Activated CD4-positive, alpha-beta T cell treated with anti-CD3 and anti-CD28 coated beads, Interleukin-2, amount 50 U/mL, for 16 hours (primary cell): ENCODE results near the gene FRS3.
A peak's percentile ranks its signal among the peaks of the same experiment; 100 is the strongest.

ENCODE experiments used
- DNase-seq: peaks from one replicate; pipeline ENCODE4 v3.0.0-alpha.2; 2020

The FRS3 gene

DNA sequence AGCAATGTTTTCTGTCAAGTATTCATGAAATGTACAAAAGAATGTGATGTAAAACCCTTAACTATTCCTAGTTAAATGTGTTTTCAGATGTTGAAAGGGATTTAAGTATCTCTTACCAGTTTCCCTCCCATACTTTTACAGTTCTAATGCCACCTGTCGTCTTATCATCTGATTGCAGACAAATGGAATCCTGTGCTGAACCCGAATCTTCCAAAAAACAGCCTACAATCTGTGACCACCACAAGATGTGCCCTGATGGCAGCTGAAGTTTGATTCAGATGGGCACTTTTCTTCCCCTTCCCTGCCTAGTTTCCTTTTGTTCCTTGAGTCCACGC lies 9.7 kb upstream of the FRS3 start:
- DNase-seq: no peak

DNA sequence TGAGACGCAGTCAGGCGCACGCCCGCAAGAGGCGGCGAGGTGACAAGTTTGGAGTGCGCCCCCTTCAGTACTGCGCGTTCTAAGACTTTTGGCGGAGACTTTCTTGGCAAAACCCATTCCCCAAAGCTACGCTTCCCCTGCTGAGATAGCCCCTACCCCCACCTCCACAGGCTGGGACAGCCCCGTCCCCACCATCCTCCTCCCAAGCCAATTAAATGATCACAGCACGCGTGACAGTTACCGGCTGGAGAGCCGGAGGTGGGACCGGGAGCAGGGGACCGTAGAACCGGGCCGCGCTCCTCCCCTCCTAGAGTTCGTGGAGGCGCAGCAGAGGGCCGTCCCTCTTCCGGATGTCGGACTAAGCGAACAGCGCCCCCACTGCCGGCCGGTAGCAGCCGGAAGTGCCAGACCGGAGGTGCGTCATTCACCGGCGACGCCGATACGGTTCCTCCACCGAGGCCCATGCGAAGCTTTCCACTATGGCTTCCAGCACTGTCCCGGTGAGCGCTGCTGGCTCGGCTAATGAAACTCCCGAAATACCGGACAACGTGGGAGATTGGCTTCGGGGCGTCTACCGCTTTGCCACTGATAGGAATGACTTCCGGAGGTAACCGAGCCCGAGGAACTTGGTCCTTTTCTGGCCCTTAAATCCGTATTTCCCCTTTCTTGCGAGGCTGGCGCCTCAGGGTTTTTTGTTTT lies 7.7 kb upstream of the FRS3 start, which contains the start of gene TOMM6:
TOMM6 (plus strand) TSS at position 476 of the 699 bp plus-strand sequence; CDS start at position 480, 4 bp downstream.
- peak; percentile 97 for DNase-seq

DNA sequence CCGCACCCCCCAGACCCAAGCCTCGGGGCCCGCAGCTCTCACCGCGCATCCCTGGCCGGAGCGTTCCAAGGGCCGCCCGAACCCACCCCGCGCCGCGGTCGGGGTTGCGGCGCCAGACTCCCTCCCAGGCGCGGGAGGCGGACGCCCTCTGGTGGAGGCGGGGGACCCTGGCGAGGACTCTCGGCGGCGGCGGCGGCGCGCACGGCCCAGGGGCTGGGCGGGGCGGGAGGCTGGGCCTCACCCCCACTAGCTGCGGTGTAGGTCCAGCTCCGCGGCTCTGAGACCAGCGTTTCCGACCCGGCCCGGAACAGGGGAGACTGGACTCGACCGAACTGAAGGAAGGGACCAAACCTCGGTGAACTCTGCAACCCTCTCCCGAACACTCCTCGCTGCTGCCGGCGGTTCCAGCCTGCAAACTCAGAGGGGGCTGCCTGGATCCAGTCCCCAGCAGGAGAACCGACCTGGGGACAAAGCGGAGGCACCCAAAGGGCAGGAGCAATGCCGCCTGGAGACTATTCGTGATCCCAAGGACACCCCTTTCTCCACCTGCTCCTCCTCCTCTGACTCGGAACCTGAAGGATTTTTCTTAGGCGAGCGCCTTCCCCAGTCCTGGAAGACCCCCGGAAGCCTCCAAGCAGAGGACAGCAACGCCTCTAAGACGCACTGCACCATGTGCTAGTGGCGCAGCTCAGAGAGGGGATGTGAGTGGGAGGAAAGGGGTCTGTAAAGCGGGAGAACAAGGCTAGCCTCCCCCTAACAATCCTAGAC lies 6.9 kb upstream of the FRS3 start:
- peak; percentile 87 for DNase-seq

- DNase-seq: no peak
Measured at GRCh38 chr6:41785689-41786450, 6.2 kb upstream of the FRS3 start.

DNA sequence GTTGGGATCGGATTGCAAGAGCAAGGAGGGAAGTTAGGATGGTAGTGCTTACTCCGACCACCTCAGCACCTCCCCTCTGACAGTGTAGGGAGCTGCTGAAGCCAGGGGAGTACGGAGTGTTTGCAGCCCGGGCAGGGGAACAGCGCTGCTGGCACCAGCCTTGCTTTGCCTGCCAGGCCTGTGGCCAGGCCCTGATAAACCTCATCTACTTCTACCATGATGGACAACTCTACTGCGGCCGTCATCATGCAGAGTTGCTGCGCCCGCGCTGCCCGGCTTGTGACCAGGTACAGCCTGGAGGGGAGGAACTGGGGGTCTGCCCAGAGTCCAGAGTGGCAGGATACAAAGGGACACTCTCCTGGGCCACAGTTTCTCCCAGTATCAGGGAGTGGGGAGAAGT lies 5.6 kb upstream of the FRS3 start:
- DNase-seq: no peak

DNA sequence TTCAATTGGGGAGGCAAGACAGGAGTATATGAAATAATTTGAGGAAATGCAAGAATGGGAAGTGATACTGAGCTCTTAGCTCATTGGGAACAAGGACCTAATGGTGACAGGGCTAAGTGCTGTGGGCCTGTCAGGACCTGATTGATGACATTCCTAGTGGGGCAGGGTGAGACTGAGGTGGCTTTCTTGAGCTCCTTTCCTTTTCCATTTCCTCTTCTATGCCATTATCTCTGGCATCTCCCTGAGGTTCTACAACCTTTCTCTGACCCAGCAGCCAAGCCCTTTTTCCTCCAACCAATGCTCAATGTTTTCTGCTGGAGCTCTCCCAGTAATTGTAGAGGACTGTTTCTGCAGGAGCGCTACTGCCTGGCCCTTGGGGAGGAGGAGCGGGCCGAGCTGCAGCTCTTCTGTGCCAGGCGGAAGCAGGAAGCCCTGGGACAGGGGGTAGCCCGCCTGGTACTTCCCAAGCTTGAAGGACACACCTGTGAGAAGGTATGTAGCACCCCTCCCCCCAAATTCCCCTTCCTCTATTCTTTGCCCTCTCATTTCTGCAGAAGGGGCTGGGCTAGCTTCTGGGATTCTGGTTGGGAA lies 5.0 kb upstream of the FRS3 start:
- no peak for DNase-seq

DNA sequence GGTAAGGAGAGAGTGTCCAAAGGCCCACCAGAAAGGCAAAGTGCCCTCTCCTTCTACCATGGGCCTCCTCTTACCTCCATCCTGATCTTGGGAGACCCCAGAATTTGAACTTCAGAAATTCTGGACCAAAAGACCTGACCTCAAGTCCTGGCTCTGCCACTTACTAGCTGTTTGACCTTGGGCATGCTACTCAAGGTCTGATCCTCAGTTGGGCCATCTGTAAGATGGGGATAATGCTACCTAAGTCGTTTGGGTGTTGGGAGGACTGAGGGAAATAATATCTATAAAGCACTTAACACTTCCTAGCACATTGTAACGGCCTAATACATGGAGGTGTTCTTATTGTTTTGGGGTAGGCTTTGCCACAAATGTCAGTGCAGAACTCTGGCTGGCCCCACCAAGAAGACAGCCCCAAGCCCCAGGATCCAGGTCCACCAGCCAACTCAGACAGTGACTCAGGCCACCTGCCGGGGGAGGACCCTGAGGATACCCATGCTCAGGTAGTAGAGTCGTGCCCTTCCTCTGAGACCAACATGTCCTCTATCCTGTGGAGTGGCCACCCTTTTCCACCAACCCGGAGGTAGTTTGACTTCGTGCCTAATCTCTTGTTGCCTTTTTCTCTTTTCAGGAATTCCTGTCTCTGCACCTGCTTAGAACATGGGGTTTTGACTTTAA lies 3.5 kb upstream of the FRS3 start:
- no peak for DNase-seq

- DNase-seq: no peak
Measured at GRCh38 chr6:41781366-41781730, 1.6 kb upstream of the FRS3 start.

- DNase-seq: no peak
Measured at GRCh38 chr6:41780551-41781365, 1.1 kb upstream of the FRS3 start, which contains the start of gene PRICKLE4. PRICKLE4 (plus strand) TSS chr6:41780782; CDS start chr6:41783474, 2,692 bp downstream.

- DNase-seq: no peak
Measured at GRCh38 chr6:41779336-41779735, 364 bp downstream of the FRS3 start.

DNA sequence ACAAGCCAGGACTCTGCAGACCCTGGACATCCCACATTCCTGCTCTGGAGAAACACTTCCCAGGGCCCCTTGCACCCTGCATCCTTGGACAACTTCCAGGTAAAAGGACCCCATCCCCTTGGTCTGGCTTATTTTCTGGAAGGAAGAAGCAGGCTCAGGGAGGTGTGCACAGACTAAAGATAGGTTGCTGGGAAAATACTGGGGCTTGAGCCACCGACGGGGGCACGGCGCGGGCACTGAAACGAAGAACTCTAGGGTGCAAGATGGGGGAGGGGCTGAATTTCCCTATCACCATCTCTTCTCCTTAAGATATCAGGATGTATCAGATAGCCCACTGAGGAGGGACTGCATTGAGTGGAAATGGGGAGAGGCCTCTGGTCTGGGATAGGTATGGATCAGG lies 805 bp downstream of the FRS3 start:
- DNase-seq: no peak

GRCh38 chr6:41777551-41778285 lies 2.0 kb downstream of the FRS3 start:
- no peak for DNase-seq

GRCh38 chr6:41775293-41775882 lies 4.3 kb downstream of the FRS3 start:
- no peak for DNase-seq

GRCh38 chr6:41774841-41775240 lies 4.9 kb downstream of the FRS3 start:
- no peak for DNase-seq

GRCh38 chr6:41771058-41771983 lies 8.4 kb downstream of the FRS3 start:
- DNase-seq: no peak

- DNase-seq: no peak
Measured at GRCh38 chr6:41770381-41771057, 9.2 kb downstream of the FRS3 start.

DNA sequence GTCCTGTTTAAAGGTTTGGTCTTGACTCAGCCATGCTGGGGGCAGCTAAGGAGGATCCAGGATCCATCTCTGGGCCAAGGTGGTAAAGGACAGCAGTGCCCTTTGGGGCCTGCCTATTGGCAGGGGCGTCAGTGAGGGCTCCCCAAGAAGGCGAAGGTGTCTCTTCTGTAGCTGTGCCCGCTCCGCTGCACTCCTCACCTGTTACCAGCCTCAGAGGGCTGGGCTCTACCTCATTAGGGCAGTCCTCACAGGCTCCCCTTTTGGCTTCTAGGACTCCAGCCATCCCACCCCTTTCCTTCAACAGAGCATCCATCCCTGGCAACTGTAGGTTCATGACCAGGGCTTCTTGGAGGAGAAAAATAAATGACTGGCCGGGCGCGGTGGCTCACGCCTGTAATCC lies 10.3 kb downstream of the FRS3 start:
- DNase-seq: no peak

DNA sequence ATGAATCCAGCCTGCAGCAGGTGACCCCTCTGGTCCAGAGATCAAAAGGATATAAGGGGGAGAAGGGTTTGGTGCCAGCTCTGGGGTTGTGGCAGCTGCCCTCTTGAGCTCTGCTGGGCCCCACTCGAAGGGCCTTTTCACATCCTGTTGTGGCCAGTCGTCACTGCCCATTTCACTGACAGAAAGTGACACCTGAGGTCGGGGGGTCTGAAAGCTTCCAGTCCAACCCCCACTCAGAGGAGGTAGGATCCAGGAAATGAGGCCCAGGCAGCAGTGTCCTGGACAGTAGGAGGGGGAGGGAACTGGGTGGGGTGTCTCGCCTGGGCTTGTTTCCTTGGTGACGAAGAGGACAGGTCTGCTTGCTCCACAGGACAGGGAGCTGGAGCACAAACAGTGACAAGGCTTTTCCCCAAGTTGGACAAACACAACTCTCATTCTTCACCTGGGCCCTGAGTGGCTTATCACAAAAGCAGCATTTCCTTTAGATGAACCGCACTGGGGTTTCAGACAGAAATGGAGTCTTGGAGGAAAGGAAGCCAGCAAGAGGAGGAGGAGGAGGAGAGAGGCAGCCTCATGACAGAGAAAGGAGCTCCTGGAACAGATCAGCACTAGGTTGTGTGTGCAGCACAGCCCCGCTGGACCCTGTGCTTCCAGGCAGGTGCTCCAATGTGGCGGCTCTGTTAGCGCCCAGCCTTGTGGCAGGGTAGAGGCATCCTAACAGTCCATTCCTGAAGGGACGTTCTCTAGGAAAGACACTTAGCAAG lies 11.0 kb downstream of the FRS3 start:
- no peak for DNase-seq
